H1 (cell line): ENCODE data around the gene ROBO2. TPM values are rescaled to one million over a fixed set of nuclear protein-coding genes. Genes with fewer than 3 reads are reported as not detected.

Source experiments
- CTCF ChIA-PET: fragments of 300-600 bp; sonication (Branson Sonifier 250); formaldehyde crosslinking; loops from one replicate; lab custom pipeline; 2021; ENCODE audit not compliant: partially characterized antibody; lab: Charles Lee
- POLR2A ChIA-PET: fragments of 300-600 bp; sonication (Branson Sonifier 250); formaldehyde crosslinking; loops from one replicate; lab custom pipeline; 2021; ENCODE audit warnings: inconsistent platforms; ENCODE audit not compliant: partially characterized antibody; lab: Charles Lee
- DNase-seq, 2 experiments: peaks; one replicate each; pipeline versions ENCODE4 v3.0.0 to v3.0.0-alpha.2; 2010 to 2022; ENCODE audit warnings: low spot score in 2 of 2, low read depth in 1 of 2, mixed read lengths in 1 of 2
- FAIRE-seq: peaks from 2 replicates; lab custom pipeline; 2011; peaks lifted over from hg19 to GRCh38; lab: Jason Lieb, UNC
- H2AFZ ChIP-seq: 2 replicates; pipeline ENCODE4 v1.8.1; 2012; ENCODE audit warnings: low read length, inconsistent platforms
- H2AK5ac ChIP-seq: 2 replicates; pipeline ENCODE4 v1.6.1; 2013; ENCODE audit warnings: low read depth, low read length
- H2BK120ac ChIP-seq: replicated peaks from 2 replicates; pipeline ENCODE3; 2013; ENCODE audit warnings: low read depth, low read length, inconsistent platforms
- H2BK12ac ChIP-seq: 2 replicates; pipeline ENCODE4 v1.6.1; 2013; ENCODE audit warnings: low read depth, low read length
- H2BK15ac ChIP-seq: 2 replicates; pipeline ENCODE4 v1.6.1; 2013; ENCODE audit warnings: low read length
- H2BK20ac ChIP-seq: 2 replicates; pipeline ENCODE4 v1.6.1; 2013; ENCODE audit warnings: low read length
- H2BK5ac ChIP-seq: 2 replicates; pipeline ENCODE4 v1.6.1; 2013; ENCODE audit warnings: low read depth, low read length
- H3K14ac ChIP-seq: 2 replicates; pipeline ENCODE4 v1.6.1; 2013; ENCODE audit warnings: inconsistent platforms; ENCODE audit not compliant: insufficient read length
- H3K18ac ChIP-seq: 2 replicates; pipeline ENCODE4 v1.6.1; 2013; ENCODE audit warnings: low read length; ENCODE audit errors: extremely low read depth
- H3K23ac ChIP-seq: 2 replicates; pipeline ENCODE4 v1.6.1; 2013; ENCODE audit warnings: inconsistent platforms; ENCODE audit not compliant: insufficient read length
- H3K23me2 ChIP-seq: 2 replicates; pipeline ENCODE4 v1.6.1; 2013; ENCODE audit warnings: low read depth, low read length
- H3K27ac ChIP-seq: 2 replicates; pipeline ENCODE4 v1.6.1; 2011; ENCODE audit warnings: low read depth, low read length, inconsistent platforms
- H3K27me3 ChIP-seq, 4 experiments: replicated peaks in 1 of 4; 1 replicate in 1 of 4; 2 replicates in 3 of 4; pipeline versions ENCODE4 v1.6.1 to v1.8.1; 2011 to 2013; ENCODE audit warnings: low read length in 3 of 4, mild to moderate bottlenecking in 3 of 4, inconsistent platforms in 2 of 4, mixed read lengths in 2 of 4, moderate library complexity in 1 of 4; ENCODE audit not compliant: control insufficient read depth in 3 of 4, insufficient read depth in 3 of 4; ENCODE audit errors: extremely low read depth in 1 of 4
- H3K36me3 ChIP-seq, 4 experiments: 2 replicates each; pipeline versions ENCODE4 v1.6.1 to v1.8.1; 2011 to 2013; ENCODE audit warnings: mild to moderate bottlenecking in 4 of 4, low read length in 3 of 4, moderate library complexity in 2 of 4, control low read depth in 1 of 4, inconsistent platforms in 1 of 4; ENCODE audit not compliant: insufficient read depth in 4 of 4, control insufficient read depth in 2 of 4
- H3K4ac ChIP-seq: replicated peaks from 2 replicates; pipeline ENCODE3; 2013; ENCODE audit warnings: low read length, low read depth, mixed read lengths, inconsistent platforms; ENCODE audit not compliant: insufficient read length
- H3K4me1 ChIP-seq, 4 experiments: replicated peaks in 1 of 4; 1 replicate in 1 of 4; 2 replicates in 3 of 4; pipeline versions ENCODE4 v1.6.1 to v1.8.1; 2011 to 2013; ENCODE audit warnings: low read length in 3 of 4, inconsistent platforms in 2 of 4, mixed read lengths in 1 of 4; ENCODE audit not compliant: insufficient read depth in 4 of 4, control insufficient read depth in 3 of 4
- H3K4me2 ChIP-seq, 2 experiments: 2 replicates each; pipeline versions ENCODE4 v1.6.1 to v1.8.1; 2011 to 2013; ENCODE audit warnings: low read depth in 2 of 2, low read length in 2 of 2, control low read depth in 1 of 2, inconsistent platforms in 1 of 2, mild to moderate bottlenecking in 1 of 2; ENCODE audit not compliant: insufficient read depth in 1 of 2
- H3K4me3 ChIP-seq, 4 experiments: fragments of 200-600, 300-600 bp in 1 of 4; sonication (generic), shearing (Covaris generic), sonication (Bioruptor Twin) in 1 of 4; 2 replicates each; pipeline versions ENCODE4 v1.5.1 to v1.8.1; 2011 to 2016; ENCODE audit warnings: low read length in 4 of 4, low read depth in 3 of 4, control low read depth in 2 of 4, inconsistent platforms in 2 of 4, mild to moderate bottlenecking in 2 of 4, mixed read lengths in 1 of 4, moderate library complexity in 1 of 4; ENCODE audit not compliant: insufficient read depth in 2 of 4; ENCODE audit errors: extremely low read depth in 1 of 4
- H3K56ac ChIP-seq: replicated peaks from 2 replicates; pipeline ENCODE3; 2013; ENCODE audit warnings: low read depth, mild to moderate bottlenecking, mixed read lengths, low read length, inconsistent platforms; ENCODE audit not compliant: insufficient read length
- H3K79me1 ChIP-seq: 2 replicates; pipeline ENCODE4 v1.6.1; 2013; ENCODE audit warnings: low read depth, low read length, control low read depth
- H3K79me2 ChIP-seq, 2 experiments: 2 replicates each; pipeline versions ENCODE4 v1.6.1 to v1.8.1; 2012 to 2013; ENCODE audit warnings: low read length in 2 of 2, mild to moderate bottlenecking in 2 of 2, inconsistent platforms in 1 of 2; ENCODE audit not compliant: insufficient read depth in 2 of 2, control insufficient read depth in 1 of 2
- H3K9ac ChIP-seq, 4 experiments: replicated peaks in 1 of 4; 1 replicate in 1 of 4; 2 replicates in 3 of 4; pipeline versions ENCODE4 v1.6.1 to v1.8.1; 2011 to 2013; ENCODE audit warnings: low read depth in 3 of 4, low read length in 3 of 4, control low read depth in 2 of 4, mild to moderate bottlenecking in 2 of 4, moderate library complexity in 2 of 4, inconsistent platforms in 1 of 4; ENCODE audit errors: extremely low read depth in 1 of 4
- H3K9me3 ChIP-seq, 2 experiments: 2 replicates each; pipeline versions ENCODE4 v1.6.1 to v1.8.1; 2012 to 2013; ENCODE audit warnings: mild to moderate bottlenecking in 2 of 2, moderate library complexity in 2 of 2, control low read depth in 1 of 2, inconsistent platforms in 1 of 2, low read depth in 1 of 2, low read length in 1 of 2, mixed read lengths in 1 of 2; ENCODE audit not compliant: insufficient read depth in 2 of 2
- H4K20me1 ChIP-seq, 2 experiments: replicated peaks in 1 of 2; 2 replicates each; pipeline versions ENCODE3 to v1.8.1; 2011 to 2013; ENCODE audit warnings: inconsistent platforms in 2 of 2, low read length in 2 of 2, mild to moderate bottlenecking in 1 of 2; ENCODE audit not compliant: insufficient read depth in 2 of 2, control insufficient read depth in 1 of 2
- H4K5ac ChIP-seq: 2 replicates; pipeline ENCODE4 v1.6.1; 2013; ENCODE audit warnings: low read length, low read depth, mixed read lengths, inconsistent platforms; ENCODE audit not compliant: insufficient read length
- H4K8ac ChIP-seq: 2 replicates; pipeline ENCODE4 v1.8.0; 2013; ENCODE audit warnings: mild to moderate bottlenecking, moderate library complexity, low read length, inconsistent platforms; ENCODE audit not compliant: insufficient read depth; ENCODE audit errors: extremely low read depth
- H4K91ac ChIP-seq: replicated peaks from 2 replicates; pipeline ENCODE3; 2013; ENCODE audit warnings: low read length, mixed read lengths, inconsistent platforms; ENCODE audit not compliant: insufficient read length
- CBX5 ChIP-seq: fragments of 300-800, 300-1000 bp; sonication (generic); IDR thresholded peaks from 2 replicates; pipeline ENCODE4 v1.7.1; 2016; ENCODE audit warnings: antibody characterized with exemption, low read length, low read depth
- CHD2 ChIP-seq: IDR thresholded peaks from 2 replicates; pipeline ENCODE4 v1.6.1; 2012; ENCODE audit warnings: low read length, improper control_type of control experiment
- GABPA ChIP-seq: IDR thresholded peaks from 2 replicates; pipeline ENCODE4 v1.6.1; 2011; ENCODE audit warnings: mild to moderate bottlenecking, low read length, moderate library complexity, borderline replicate concordance; ENCODE audit not compliant: insufficient read depth
- JUND ChIP-seq: IDR thresholded peaks from 2 replicates; pipeline ENCODE4 v1.6.1; 2011; ENCODE audit warnings: mild to moderate bottlenecking, improper control_type of control experiment, low read length
- KDM1A ChIP-seq: fragments of 200-600, 300-600 bp; sonication (generic); IDR thresholded peaks from 2 replicates; pipeline ENCODE4 v1.7.1; 2016; ENCODE audit warnings: mild to moderate bottlenecking, low read length, borderline replicate concordance
- SIRT6 ChIP-seq: IDR thresholded peaks from one replicate; pipeline ENCODE4 v1.7.1; 2012; ENCODE audit warnings: low read length, inconsistent platforms
- SP4 ChIP-seq: IDR thresholded peaks from 2 replicates; pipeline ENCODE4 v1.6.1; 2012; ENCODE audit warnings: low read length, inconsistent platforms
- WGBS, 2 experiments: shearing (Covaris generic) in 1 of 2; methylation state at CpG; one replicate each; pipeline versions ENCODE4 v1.1.6 to v1.1.7; 2013 to 2015; ENCODE audit warnings: low lambda C conversion rate in 2 of 2, mixed read lengths in 2 of 2, inconsistent platforms in 1 of 2, low coverage in 1 of 2, missing lambda C conversion rate in 1 of 2; ENCODE audit not compliant: insufficient replicate concordance in 2 of 2, insufficient coverage in 1 of 2, insufficient read length in 1 of 2; ENCODE audit errors: extremely low coverage in 1 of 2, missing lambda C conversion rate in 1 of 2; 5-methylcytosine and 5-hydroxymethylcytosine counted together
- polyA plus RNA-seq, 7 experiments: library from polyadenylated mRNA; depleted of rRNA in 3 of 7; stranded (reverse) in 5 of 7; unstranded in 2 of 7; fragments of >200 nt in 5 of 7; fragments of 200-250 nt in 2 of 7; gene quantifications; 1 replicate in 5 of 7; 2 replicates in 1 of 7; 4 replicates in 1 of 7; pipeline versions ENCODE4 v1.2.1 to v1.2.3, GENCODE V29; 2011 to 2013; ENCODE audit warnings: missing spikeins in 2 of 7, mixed read lengths in 2 of 7
- total RNA-seq: library from RNA; stranded (reverse); fragmentation: NEBNext Ultra II Directional; extraction: Animal tissue kit (Norgen Biotek cat#: 25700); gene quantifications from 2 replicates; pipeline ENCODE4 v1.2.1, GENCODE V29; 2021

The ROBO2 gene
- total and polyA plus RNA-seq, 2 of the 8 experiments (the other 6 are each of a cell fraction or from before 2014, with no cell fraction given): 1.5 to 2.9 TPM

DNA sequence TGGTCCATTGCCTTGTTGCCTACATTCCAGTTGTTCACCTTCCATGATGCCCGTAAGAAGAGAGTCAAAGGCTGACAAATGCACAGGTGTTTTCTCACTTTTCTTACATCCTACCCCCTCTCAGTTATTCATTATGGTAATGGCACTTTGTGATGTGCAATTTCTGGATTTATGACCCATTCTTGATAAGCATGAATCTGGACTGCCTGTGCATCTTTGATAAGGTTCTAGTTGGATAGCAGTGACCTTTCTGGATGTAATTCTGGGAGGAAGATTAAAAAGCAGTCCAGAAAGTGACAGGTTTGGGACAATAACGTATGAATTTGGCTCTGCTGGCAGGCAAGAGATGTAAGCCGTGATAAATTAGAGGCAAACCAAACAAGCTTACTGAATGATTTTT, 101.5 kb downstream of the ROBO2 start:
- 96% methylated on average over 3 of the region's 3 CpGs; no CpG with 5 or more reads in 1 of the 2 experiments for WGBS, 2 experiments
- FAIRE-seq: no peak
- POLR2A ChIA-PET: no interaction called here
- Histone ChIP-seq H2BK12ac (no peak overlapping the region), H3K79me1 (no peaks in the 10 kb centered on the region), H2BK15ac (no peak overlapping the region), H3K36me3 (no peaks in the 10 kb centered on the region), H3K9me3 (no peaks in the 10 kb centered on the region), H2BK120ac (no peak overlapping the region), H2AK5ac (no peak overlapping the region), H3K9ac (no peak overlapping the region), H2AFZ (no peak overlapping the region), H3K4me3 (no peak overlapping the region), H2BK5ac (no peak overlapping the region), H3K4me1 (peaks cover 0 to 9% (median 3%) of the 10 kb centered on the region in 4 experiments; a peak in 3 of 7 replicates), H4K20me1 (no peaks in the 10 kb centered on the region), H4K91ac (no peak overlapping the region), H3K4me2 (no peak overlapping the region), H3K23me2 (no peaks in the 10 kb centered on the region), H3K27me3 (peaks cover 0 to 2% (median 0%) of the 10 kb centered on the region in 4 experiments; a peak in 1 of 7 replicates), H3K56ac (no peak overlapping the region), H3K79me2 (no peaks in the 10 kb centered on the region), H3K27ac (no peak overlapping the region), H3K4ac (no peak overlapping the region), H2BK20ac (no peak overlapping the region), H3K23ac (no peak overlapping the region), H3K18ac (no peak overlapping the region), H4K5ac (no peak overlapping the region), H3K14ac (no peak overlapping the region), H4K8ac (no peak overlapping the region)
- no peak for TF ChIP-seq CHD2
- TF ChIP-seq GABPA: no peak
- TF ChIP-seq SIRT6: no peak
- no peak for TF ChIP-seq SP4
- TF ChIP-seq KDM1A: no peak
- no peak for TF ChIP-seq CBX5
- TF ChIP-seq JUND: no peak
- DNase-seq: no peak
- CTCF ChIA-PET: no interaction called here
